Tibial nerve (tissue), 4 donors: ENCODE results near the gene PYROXD2. TPM values are rescaled to one million over a fixed set of nuclear protein-coding genes. Genes with fewer than 3 reads are reported as not detected.

Source experiments
- DNase-seq, 2 donors: peaks; one replicate each; pipeline ENCODE4 v3.0.0-alpha.2; 2019; ENCODE audit warnings: low spot score in 2 of 2
- H3K27ac ChIP-seq, 4 donors: fragments of 200-600 bp; sonication (generic) in 3 of 4; one replicate each; pipeline ENCODE4 v1.5.1; 2017 to 2019; ENCODE audit warnings: mild to moderate bottlenecking in 1 of 4
- H3K27me3 ChIP-seq, 2 donors: fragments of 200-600 bp; sonication (generic) in 1 of 2; one replicate each; pipeline versions ENCODE4 v1.5.1 to v1.6.0; 2017 to 2019
- H3K36me3 ChIP-seq, 3 donors: fragments of 200-600 bp; sonication (generic); one replicate each; pipeline ENCODE4 v1.5.1; 2018 to 2019
- H3K4me1 ChIP-seq, 4 donors: fragments of 200-600 bp; sonication (generic) in 3 of 4; one replicate each; pipeline ENCODE4 v1.5.1; 2017 to 2019
- H3K4me3 ChIP-seq, 4 donors: fragments of 200-600 bp; sonication (generic) in 3 of 4; one replicate each; pipeline ENCODE4 v1.5.1; 2017 to 2019; ENCODE audit warnings: mild to moderate bottlenecking in 1 of 4, moderate library complexity in 1 of 4
- H3K9me3 ChIP-seq, 4 donors: fragments of 200-600 bp; sonication (generic) in 3 of 4; one replicate each; pipeline ENCODE4 v1.5.1; 2017 to 2019
- EP300 ChIP-seq, 2 donors: sonication (generic); formaldehyde crosslinking; IDR thresholded peaks; one replicate each; pipeline ENCODE4 v1.6.1; 2017; ENCODE audit warnings: antibody characterized with exemption in 2 of 2, mild to moderate bottlenecking in 1 of 2
- POLR2A ChIP-seq, 2 donors: fragments of 450-650 bp; IDR thresholded peaks; one replicate each; pipeline ENCODE4 v1.6.1; 2017; ENCODE audit warnings: antibody characterized with exemption in 2 of 2, mild to moderate bottlenecking in 2 of 2, moderate library complexity in 2 of 2
- whole genome bisulfite sequencing, 2 donors: methylation state at CpG; one replicate each; pipeline ENCODE4 v1.1.5; 2018; 5-methylcytosine and 5-hydroxymethylcytosine counted together
- total RNA-seq, 4 donors: library from RNA; depleted of rRNA; stranded (reverse); fragments of >200 nt; gene quantifications; one replicate each; pipeline ENCODE4 v1.1.0, GENCODE V29; 2016
- TF ChIP-seq, protein P1 (sequence below), 5 experiments: fragments of 200-600 bp in 3 of 5; fragments of 450-650 bp in 2 of 5; sonication (generic) in 3 of 5; IDR thresholded peaks; one replicate each; pipeline ENCODE4 v1.5.1; 2016 to 2019; ENCODE audit warnings: antibody characterized with exemption in 5 of 5, mild to moderate bottlenecking in 3 of 5, moderate library complexity in 2 of 5

PYROXD2 gene
- total RNA-seq, 4 donors from 2014 or later: 14.2 to 27.0 (median 20.8) TPM

DNA sequence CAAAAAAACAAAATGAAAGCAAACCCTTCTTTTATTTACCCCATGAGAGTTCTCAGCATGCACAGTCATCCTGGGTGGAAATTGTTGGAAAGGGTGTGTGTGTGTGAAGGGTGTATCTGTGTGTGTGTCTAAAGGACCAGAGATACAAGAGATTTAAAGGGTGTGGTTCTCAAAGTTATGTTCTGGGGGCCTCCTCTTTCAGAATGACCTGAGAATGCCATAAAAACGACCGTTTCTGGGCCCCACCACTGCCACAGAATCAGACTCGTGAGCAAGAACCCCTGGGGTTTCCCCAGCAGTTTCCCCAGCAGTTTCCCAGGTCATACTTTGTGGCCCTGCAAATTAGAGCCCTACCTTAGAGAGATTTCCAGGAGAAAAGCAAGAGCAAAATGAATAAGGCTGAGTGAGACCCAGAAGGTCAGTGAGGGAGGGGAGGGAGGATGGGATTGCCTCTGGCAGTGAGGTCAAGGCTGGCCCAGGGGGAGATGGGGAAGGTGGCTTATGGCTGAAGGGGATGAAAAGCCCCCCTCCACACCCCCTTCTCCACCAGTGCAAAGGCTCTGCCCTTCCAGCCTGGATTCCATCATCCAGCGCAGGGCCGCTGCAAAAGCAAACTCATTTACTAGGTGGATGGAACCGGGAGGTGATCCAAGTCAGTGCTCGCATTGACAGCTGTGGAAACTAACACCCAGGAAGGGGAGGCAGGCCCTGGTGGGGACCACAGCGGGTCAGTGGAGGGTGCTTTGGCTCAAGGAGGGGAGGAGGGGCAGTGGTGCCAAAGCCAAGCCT is 10.2 kb downstream of the PYROXD2 start:
- no peak overlapping the region for H3K4me3 ChIP-seq
- TF ChIP-seq, protein P1, sequence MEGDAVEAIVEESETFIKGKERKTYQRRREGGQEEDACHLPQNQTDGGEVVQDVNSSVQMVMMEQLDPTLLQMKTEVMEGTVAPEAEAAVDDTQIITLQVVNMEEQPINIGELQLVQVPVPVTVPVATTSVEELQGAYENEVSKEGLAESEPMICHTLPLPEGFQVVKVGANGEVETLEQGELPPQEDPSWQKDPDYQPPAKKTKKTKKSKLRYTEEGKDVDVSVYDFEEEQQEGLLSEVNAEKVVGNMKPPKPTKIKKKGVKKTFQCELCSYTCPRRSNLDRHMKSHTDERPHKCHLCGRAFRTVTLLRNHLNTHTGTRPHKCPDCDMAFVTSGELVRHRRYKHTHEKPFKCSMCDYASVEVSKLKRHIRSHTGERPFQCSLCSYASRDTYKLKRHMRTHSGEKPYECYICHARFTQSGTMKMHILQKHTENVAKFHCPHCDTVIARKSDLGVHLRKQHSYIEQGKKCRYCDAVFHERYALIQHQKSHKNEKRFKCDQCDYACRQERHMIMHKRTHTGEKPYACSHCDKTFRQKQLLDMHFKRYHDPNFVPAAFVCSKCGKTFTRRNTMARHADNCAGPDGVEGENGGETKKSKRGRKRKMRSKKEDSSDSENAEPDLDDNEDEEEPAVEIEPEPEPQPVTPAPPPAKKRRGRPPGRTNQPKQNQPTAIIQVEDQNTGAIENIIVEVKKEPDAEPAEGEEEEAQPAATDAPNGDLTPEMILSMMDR (IDR thresholded peaks at IDR 0.05): no peak
- TF ChIP-seq POLR2A (IDR thresholded peaks at IDR 0.05): no peak
- TF ChIP-seq EP300 (IDR thresholded peaks at IDR 0.05): no peak
- H3K27ac ChIP-seq: peak overlapping the region in 2 of 4 donors; percentile 58 to 66
- peaks cover 0 to 38% (median 0%) of the 10 kb centered on the region in 3 donors for H3K36me3 ChIP-seq
- H3K4me1 ChIP-seq: peaks cover 0 to 22% (median 2%) of the 10 kb centered on the region in 4 donors
- H3K9me3 ChIP-seq: no peaks in the 10 kb centered on the region
- 48 to 53% methylated on average over 8 of the region's 8 CpGs for WGBS, 2 donors
- no peak for DNase-seq
- H3K27me3 ChIP-seq: no peaks in the 10 kb centered on the region

DNA sequence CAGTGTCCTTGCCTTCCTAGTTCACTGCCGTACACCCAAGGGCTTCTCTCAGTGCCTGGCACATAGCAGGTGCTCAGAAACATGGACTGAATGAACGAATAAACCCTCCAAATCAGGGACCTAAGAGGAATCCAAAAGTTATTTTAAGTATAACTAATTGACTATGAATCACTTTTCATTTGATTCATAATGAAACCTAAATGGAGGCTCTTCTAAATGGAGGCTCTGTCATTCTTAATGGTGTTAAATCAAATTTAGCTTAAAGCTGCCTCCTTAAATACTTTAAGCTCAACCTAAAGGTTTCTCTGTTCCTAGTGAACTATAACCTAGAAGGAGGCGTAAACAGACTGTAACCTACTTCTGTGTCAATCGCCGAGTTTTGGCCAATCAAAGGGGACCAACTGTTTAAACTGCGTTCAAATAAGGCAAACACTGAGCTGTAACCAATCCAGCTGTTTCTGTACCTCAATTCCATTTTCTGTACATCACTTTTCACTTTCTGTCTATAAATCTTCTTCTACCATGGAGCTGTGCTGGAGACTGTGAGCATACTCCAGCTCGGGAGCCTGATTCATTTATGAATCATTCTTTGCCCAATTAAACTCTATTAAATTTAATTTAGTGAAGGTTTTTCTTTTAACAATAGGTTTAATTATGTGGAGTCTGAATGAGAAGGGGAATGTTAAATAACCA is 11.0 kb downstream of the PYROXD2 start:
- Histone ChIP-seq H3K36me3 (peaks cover 0 to 42% (median 0%) of the 10 kb centered on the region in 3 donors), H3K4me1 (peaks cover 0 to 22% (median 2%) of the 10 kb centered on the region in 4 donors), H3K9me3 (no peaks in the 10 kb centered on the region), H3K4me3 (no peak overlapping the region), H3K27ac (peak overlapping the region in 3 of 4 donors; percentile 19 to 66 (median 58)), H3K27me3 (no peaks in the 10 kb centered on the region)
- no peak for DNase-seq
- 65 to 74% methylated on average over 7 of the region's 7 CpGs for WGBS, 2 donors
- TF ChIP-seq POLR2A (IDR thresholded peaks at IDR 0.05) (no peak), EP300 (IDR thresholded peaks at IDR 0.05) (no peak)
- TF ChIP-seq, protein P1 (IDR thresholded peaks at IDR 0.05): no peak

DNA sequence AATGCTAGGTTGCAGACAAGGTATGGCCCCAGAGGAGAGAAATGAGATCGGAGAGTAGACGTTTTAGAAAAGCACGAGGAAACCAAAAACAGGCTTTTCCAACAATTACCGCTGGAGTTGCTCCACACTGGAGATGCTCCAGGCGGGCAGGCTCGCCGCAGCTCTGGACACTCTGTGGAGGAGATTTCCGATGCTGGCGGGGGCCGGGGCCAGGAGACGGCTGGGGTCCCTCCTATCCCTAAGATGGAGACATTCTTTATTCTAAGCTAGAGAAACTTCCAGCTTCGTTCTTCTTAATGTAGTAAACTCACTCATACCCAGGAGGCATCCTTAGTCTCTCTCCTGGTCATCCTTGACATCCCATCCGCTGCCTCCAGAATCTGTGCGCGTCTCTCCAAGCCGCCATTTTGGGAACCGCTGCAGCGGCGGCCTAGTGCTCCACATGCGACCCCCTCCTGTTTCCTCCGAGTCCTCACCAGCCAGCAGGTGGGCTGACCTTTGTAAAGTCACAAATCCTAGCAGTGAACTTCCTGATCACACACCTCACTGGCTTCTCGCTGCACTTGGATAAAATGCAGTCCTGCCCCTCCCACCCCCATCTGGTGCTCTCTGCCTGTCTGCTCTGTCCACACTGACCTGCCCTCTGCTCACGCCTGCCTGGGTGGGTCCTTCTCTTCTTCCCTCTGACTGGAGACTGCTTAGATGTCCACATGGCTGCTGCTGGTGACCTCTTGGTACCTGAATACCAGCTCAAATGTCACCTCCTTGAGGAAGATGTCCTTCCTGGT is 11.9 kb downstream of the PYROXD2 start:
- DNase-seq: no peak
- WGBS, 2 donors: 95 to 96% methylated on average over 23 of the region's 23 CpGs

DNA sequence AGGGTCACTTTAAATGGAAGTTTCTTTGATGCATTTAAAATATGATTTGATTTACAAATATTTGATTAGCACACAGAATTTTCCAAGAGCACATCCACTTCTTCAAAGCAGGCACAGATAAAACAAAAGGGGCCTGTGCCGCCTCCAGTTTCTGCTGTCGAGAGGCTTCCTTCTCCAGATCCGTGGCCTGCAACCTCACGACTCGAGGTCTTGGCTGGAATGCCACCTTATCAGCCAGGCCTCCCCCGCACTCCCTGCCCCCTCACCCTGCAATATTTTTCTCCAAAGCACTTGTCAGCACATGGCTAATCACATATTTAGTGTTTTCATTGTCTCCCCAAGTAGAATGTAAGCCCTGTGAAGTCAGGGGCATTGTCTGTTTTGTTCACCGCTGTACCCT is 12.5 kb downstream of the PYROXD2 start:
- peaks cover 0 to 55% (median 0%) of the 10 kb centered on the region in 3 donors for H3K36me3 ChIP-seq
- H3K27ac ChIP-seq: no peak overlapping the region
- TF ChIP-seq, protein P1 (IDR thresholded peaks at IDR 0.05): no peak
- no peak for TF ChIP-seq POLR2A (IDR thresholded peaks at IDR 0.05)
- TF ChIP-seq EP300 (IDR thresholded peaks at IDR 0.05): no peak
- H3K9me3 ChIP-seq: no peaks in the 10 kb centered on the region
- 49 to 54% methylated on average over 7 of the region's 7 CpGs for WGBS, 2 donors
- H3K4me3 ChIP-seq: no peak overlapping the region
- H3K4me1 ChIP-seq: peaks cover 0 to 22% (median 2%) of the 10 kb centered on the region in 4 donors
- H3K27me3 ChIP-seq: no peaks in the 10 kb centered on the region
- no peak for DNase-seq

More for the DNA sequence above, 11.9 kb downstream of the PYROXD2 start:
- H3K36me3 ChIP-seq: peaks cover 0 to 51% (median 0%) of the 10 kb centered on the region in 3 donors
- H3K27ac ChIP-seq: peak overlapping the region in 3 of 4 donors; percentile 19 to 66 (median 58)
- H3K27me3 ChIP-seq: no peaks in the 10 kb centered on the region
- H3K9me3 ChIP-seq: no peaks in the 10 kb centered on the region
- no peak overlapping the region for H3K4me3 ChIP-seq
- no peak for TF ChIP-seq POLR2A (IDR thresholded peaks at IDR 0.05)
- no peak for TF ChIP-seq EP300 (IDR thresholded peaks at IDR 0.05)
- TF ChIP-seq, protein P1 (IDR thresholded peaks at IDR 0.05): no peak
- peaks cover 0 to 22% (median 2%) of the 10 kb centered on the region in 4 donors for H3K4me1 ChIP-seq
